ENCODE results near the gene TPX2.

GRCh38 chr20:31813611-31814010 is 74.5 kb downstream of the TPX2 start:
- TF ChIP-seq EZH2 (IDR thresholded peaks at IDR 0.05; ENCODE audit: borderline replicate concordance, low read length): no peak
- TF ChIP-seq CTCF (IDR thresholded peaks at IDR 0.05; ENCODE audit: low read length): no peak
